ENCODE data around the gene NDUFB6. TPM values are rescaled to one million over a fixed set of nuclear protein-coding genes. Genes with fewer than 3 reads are reported as not detected.

Gene NDUFB6
- total RNA-seq, 1 experiment from 2014 or later = 86.4 TPM

- Histone ChIP-seq H3K9me3 (no peaks in the 10 kb centered on the region), H3K27me3 (no peaks in the 10 kb centered on the region), H3K36me3 (no peaks in the 10 kb centered on the region), H3K4me3 (no peak overlapping the region)
- DNase-seq = no peak
These were observed 6.0 kb upstream of the NDUFB6 start for GRCh38 chr9:32578976-32579375.

- no peaks in the 10 kb centered on the region for H3K27me3 ChIP-seq
- no peak for DNase-seq
These were observed 4.4 kb upstream of the NDUFB6 start for GRCh38 chr9:32577316-32577715.

GRCh38 chr9:32574858-32575257 lies 1.9 kb upstream of the NDUFB6 start:
- Histone ChIP-seq H3K9me3 (no peaks in the 10 kb centered on the region), H3K36me3 (0 out of 2 replicates have a peak, but pooled peaks cover 3% of the 10 kb centered on the region), H3K4me3 (no peak overlapping the region), H3K27me3 (no peaks in the 10 kb centered on the region)
- DNase-seq = no peak

More at GRCh38 chr9:32577316-32577715, 4.4 kb upstream of the NDUFB6 start:
- Histone ChIP-seq H3K36me3 (no peaks in the 10 kb centered on the region), H3K9me3 (no peaks in the 10 kb centered on the region), H3K4me3 (no peak overlapping the region)

- 0 out of 2 replicates have a peak, but pooled peaks cover 3% of the 10 kb centered on the region for H3K36me3 ChIP-seq
- H3K27me3 ChIP-seq = no peaks in the 10 kb centered on the region
- H3K9me3 ChIP-seq = no peaks in the 10 kb centered on the region
- peak overlapping the region; percentile 86 for H3K4me3 ChIP-seq
- DNase-seq = no peak
These were observed 862 bp upstream of the NDUFB6 start for GRCh38 chr9:32573821-32574220.

GRCh38 chr9:32571969-32572899 lies 725 bp downstream of the NDUFB6 start:
- H3K9me3 ChIP-seq = no peaks in the 10 kb centered on the region
- 0 out of 2 replicates have a peak, but pooled peaks cover 3% of the 10 kb centered on the region for H3K36me3 ChIP-seq
- peak overlapping the region; percentile 86 for H3K4me3 ChIP-seq
- H3K27me3 ChIP-seq = no peaks in the 10 kb centered on the region
- DNase-seq = peak; percentile 55

GRCh38 chr9:32570262-32570661 lies 2.7 kb downstream of the NDUFB6 start:
- peaks cover 6% of the 10 kb centered on the region; the same call in 1 of the 2 replicates for H3K36me3 ChIP-seq
- H3K9me3 ChIP-seq = no peaks in the 10 kb centered on the region
- no peaks in the 10 kb centered on the region for H3K27me3 ChIP-seq
- no peak for DNase-seq
- H3K4me3 ChIP-seq = no peak overlapping the region

- no peak for DNase-seq
- Histone ChIP-seq H3K27me3 (no peaks in the 10 kb centered on the region), H3K4me3 (no peak overlapping the region), H3K36me3 (peaks cover 6% of the 10 kb centered on the region; the same call in 1 of the 2 replicates), H3K9me3 (no peaks in the 10 kb centered on the region)
These were observed 6.2 kb downstream of the NDUFB6 start for GRCh38 chr9:32566770-32567169.

- Histone ChIP-seq H3K4me3 (no peak overlapping the region), H3K27me3 (no peaks in the 10 kb centered on the region), H3K36me3 (peaks cover 6% of the 10 kb centered on the region; the same call in 1 of the 2 replicates), H3K9me3 (no peaks in the 10 kb centered on the region)
- no peak for DNase-seq
These were observed 7.0 kb downstream of the NDUFB6 start for GRCh38 chr9:32565967-32566366.

- Histone ChIP-seq H3K27me3 (no peaks in the 10 kb centered on the region), H3K9me3 (no peaks in the 10 kb centered on the region), H3K4me3 (no peak overlapping the region), H3K36me3 (no peaks in the 10 kb centered on the region; the same call in 1 of the 2 replicates)
- DNase-seq = no peak
These were observed 14.5 kb downstream of the NDUFB6 start for GRCh38 chr9:32558408-32558934.

GRCh38 chr9:32554591-32554990 lies 18.4 kb downstream of the NDUFB6 start:
- no peak for DNase-seq
- no peaks in the 10 kb centered on the region for H3K27me3 ChIP-seq
- H3K9me3 ChIP-seq = no peaks in the 10 kb centered on the region

GRCh38 chr9:32554107-32554506 lies 18.9 kb downstream of the NDUFB6 start:
- H3K9me3 ChIP-seq = no peaks in the 10 kb centered on the region
- no peak for DNase-seq
- no peaks in the 10 kb centered on the region for H3K27me3 ChIP-seq
- H3K36me3 ChIP-seq = peaks cover 7% of the 10 kb centered on the region
- H3K4me3 ChIP-seq = no peak overlapping the region

More at GRCh38 chr9:32554591-32554990, 18.4 kb downstream of the NDUFB6 start:
- H3K36me3 ChIP-seq = peaks cover 7% of the 10 kb centered on the region
- H3K4me3 ChIP-seq = no peak overlapping the region

GRCh38 chr9:32552172-32552872 lies 20.6 kb downstream of the NDUFB6 start, which contains the start of the genes SMIM27 and TOPORS:
Gene SMIM27, plus strand, starts transcription at chr9:32552327. Its CDS starts 108 bp downstream, at chr9:32552435.
Gene TOPORS, minus strand, starts transcription at chr9:32552586. Its CDS starts 150 bp downstream, at chr9:32552436.
- H3K9me3 ChIP-seq = no peaks in the 10 kb centered on the region
- peak; percentile 84 for DNase-seq
- H3K4me3 ChIP-seq = peak within 1 kb of the TSS; percentile 79
- no peaks in the 10 kb centered on the region for H3K27me3 ChIP-seq
- peaks cover 7% of the 10 kb centered on the region for H3K36me3 ChIP-seq

- H3K36me3 ChIP-seq = peaks cover 7% of the 10 kb centered on the region
- H3K4me3 ChIP-seq = peak overlapping the region; percentile 79
- H3K27me3 ChIP-seq = no peaks in the 10 kb centered on the region
- peak; percentile 19 for DNase-seq
- no peaks in the 10 kb centered on the region for H3K9me3 ChIP-seq
These were observed 21.5 kb downstream of the NDUFB6 start for GRCh38 chr9:32551276-32552051.

- H3K36me3 ChIP-seq = peaks cover 7% of the 10 kb centered on the region
- no peaks in the 10 kb centered on the region for H3K9me3 ChIP-seq
- H3K27me3 ChIP-seq = no peaks in the 10 kb centered on the region
- peak overlapping the region; percentile 79 for H3K4me3 ChIP-seq
- peak; percentile 83 for DNase-seq
These were observed 22.2 kb downstream of the NDUFB6 start for GRCh38 chr9:32550562-32551275.

- H3K27me3 ChIP-seq = no peaks in the 10 kb centered on the region
- no peak for DNase-seq
- H3K4me3 ChIP-seq = peak overlapping the region; percentile 79
- peaks cover 7% of the 10 kb centered on the region for H3K36me3 ChIP-seq
- no peaks in the 10 kb centered on the region for H3K9me3 ChIP-seq
These were observed 22.8 kb downstream of the NDUFB6 start for GRCh38 chr9:32550150-32550561.

Data from MG63 (cell line).